ENCODE results near the gene ZACN.
A peak's percentile ranks its signal among the peaks of the same experiment; 100 is the strongest.

Gene ZACN

GRCh38 chr17:76085731-76086366, 6.9 kb downstream of the ZACN start:
- H3K36me3 Mint-ChIP-seq: peaks cover 57% of the 10 kb centered on the region
- ATAC-seq: no peak
- H3K4me3 Mint-ChIP-seq: no peak overlapping the region
- no peaks in the 10 kb centered on the region for H3K9me3 Mint-ChIP-seq
- no peaks in the 10 kb centered on the region for H3K27me3 Mint-ChIP-seq
- H3K27ac Mint-ChIP-seq: no peak overlapping the region
- H3K4me1 Mint-ChIP-seq: peaks cover 3% of the 10 kb centered on the region

GRCh38 chr17:76086384-76086783, 7.4 kb downstream of the ZACN start:
- H3K9me3 Mint-ChIP-seq: no peaks in the 10 kb centered on the region
- no peak overlapping the region for H3K4me3 Mint-ChIP-seq
- no peak for ATAC-seq
- no peaks in the 10 kb centered on the region for H3K27me3 Mint-ChIP-seq
- peaks cover 62% of the 10 kb centered on the region for H3K36me3 Mint-ChIP-seq
- H3K4me1 Mint-ChIP-seq: no peaks in the 10 kb centered on the region
- no peak overlapping the region for H3K27ac Mint-ChIP-seq

- Mint-ChIP-seq H3K27me3 (no peaks in the 10 kb centered on the region), H3K27ac (no peak overlapping the region), H3K9me3 (no peaks in the 10 kb centered on the region), H3K36me3 (peaks cover 66% of the 10 kb centered on the region), H3K4me1 (no peaks in the 10 kb centered on the region), H3K4me3 (no peak overlapping the region)
- no peak for ATAC-seq
Measured at GRCh38 chr17:76087531-76087930, 8.5 kb downstream of the ZACN start.

GRCh38 chr17:76088041-76088867, 9.3 kb downstream of the ZACN start:
- no peak overlapping the region for H3K4me3 Mint-ChIP-seq
- no peaks in the 10 kb centered on the region for H3K27me3 Mint-ChIP-seq
- peaks cover 70% of the 10 kb centered on the region for H3K36me3 Mint-ChIP-seq
- H3K4me1 Mint-ChIP-seq: no peaks in the 10 kb centered on the region
- no peak for ATAC-seq
- no peaks in the 10 kb centered on the region for H3K9me3 Mint-ChIP-seq
- no peak overlapping the region for H3K27ac Mint-ChIP-seq

GRCh38 chr17:76088868-76089576, 10.0 kb downstream of the ZACN start:
- Mint-ChIP-seq H3K4me3 (no peak overlapping the region), H3K27ac (no peak overlapping the region), H3K27me3 (no peaks in the 10 kb centered on the region), H3K36me3 (peaks cover 77% of the 10 kb centered on the region), H3K9me3 (no peaks in the 10 kb centered on the region), H3K4me1 (no peaks in the 10 kb centered on the region)
- no peak for ATAC-seq

- Mint-ChIP-seq H3K27ac (no peak overlapping the region), H3K27me3 (no peaks in the 10 kb centered on the region), H3K4me3 (no peak overlapping the region), H3K9me3 (no peaks in the 10 kb centered on the region), H3K4me1 (no peaks in the 10 kb centered on the region), H3K36me3 (peaks cover 77% of the 10 kb centered on the region)
- no peak for ATAC-seq
Measured at GRCh38 chr17:76089680-76090516, 10.9 kb downstream of the ZACN start.

- no peak for ATAC-seq
- no peaks in the 10 kb centered on the region for H3K4me1 Mint-ChIP-seq
- H3K36me3 Mint-ChIP-seq: peaks cover 75% of the 10 kb centered on the region
- no peaks in the 10 kb centered on the region for H3K9me3 Mint-ChIP-seq
- H3K27ac Mint-ChIP-seq: no peak overlapping the region
- no peak overlapping the region for H3K4me3 Mint-ChIP-seq
- no peaks in the 10 kb centered on the region for H3K27me3 Mint-ChIP-seq
Measured at GRCh38 chr17:76090517-76091129, 11.6 kb downstream of the ZACN start.

- no peaks in the 10 kb centered on the region for H3K27me3 Mint-ChIP-seq
- H3K4me3 Mint-ChIP-seq: no peak overlapping the region
- H3K4me1 Mint-ChIP-seq: peaks cover 4% of the 10 kb centered on the region
- H3K27ac Mint-ChIP-seq: no peak overlapping the region
- peaks cover 71% of the 10 kb centered on the region for H3K36me3 Mint-ChIP-seq
- no peak for ATAC-seq
- H3K9me3 Mint-ChIP-seq: no peaks in the 10 kb centered on the region
Measured at GRCh38 chr17:76091526-76092286, 12.7 kb downstream of the ZACN start.

- no peak overlapping the region for H3K4me3 Mint-ChIP-seq
- ATAC-seq: no peak
- H3K9me3 Mint-ChIP-seq: no peaks in the 10 kb centered on the region
- peaks cover 4% of the 10 kb centered on the region for H3K4me1 Mint-ChIP-seq
- no peak overlapping the region for H3K27ac Mint-ChIP-seq
- no peaks in the 10 kb centered on the region for H3K27me3 Mint-ChIP-seq
- peaks cover 72% of the 10 kb centered on the region for H3K36me3 Mint-ChIP-seq
Measured at GRCh38 chr17:76092526-76093413, 13.8 kb downstream of the ZACN start.

GRCh38 chr17:76094046-76094445, 15.1 kb downstream of the ZACN start:
- peaks cover 4% of the 10 kb centered on the region for H3K4me1 Mint-ChIP-seq
- H3K36me3 Mint-ChIP-seq: peaks cover 68% of the 10 kb centered on the region
- no peaks in the 10 kb centered on the region for H3K9me3 Mint-ChIP-seq
- H3K4me3 Mint-ChIP-seq: no peak overlapping the region
- H3K27ac Mint-ChIP-seq: no peak overlapping the region
- no peaks in the 10 kb centered on the region for H3K27me3 Mint-ChIP-seq
- no peak for ATAC-seq

- Mint-ChIP-seq H3K4me3 (no peak overlapping the region), H3K4me1 (peaks cover 11% of the 10 kb centered on the region), H3K27ac (no peak overlapping the region), H3K9me3 (no peaks in the 10 kb centered on the region), H3K27me3 (no peaks in the 10 kb centered on the region), H3K36me3 (peaks cover 67% of the 10 kb centered on the region)
- no peak for ATAC-seq
Measured at GRCh38 chr17:76095943-76096342, 17.0 kb downstream of the ZACN start.

- ATAC-seq: no peak
- no peak overlapping the region for H3K27ac Mint-ChIP-seq
- H3K4me1 Mint-ChIP-seq: peaks cover 22% of the 10 kb centered on the region
- H3K4me3 Mint-ChIP-seq: no peak overlapping the region
- H3K36me3 Mint-ChIP-seq: peaks cover 60% of the 10 kb centered on the region
- no peaks in the 10 kb centered on the region for H3K9me3 Mint-ChIP-seq
- no peaks in the 10 kb centered on the region for H3K27me3 Mint-ChIP-seq
Measured at GRCh38 chr17:76097716-76098295, 18.8 kb downstream of the ZACN start.

- Mint-ChIP-seq H3K27ac (peak overlapping the region; percentile 91), H3K9me3 (no peaks in the 10 kb centered on the region), H3K27me3 (no peaks in the 10 kb centered on the region), H3K4me3 (peak overlapping the region; percentile 91), H3K4me1 (peaks cover 20% of the 10 kb centered on the region), H3K36me3 (peaks cover 27% of the 10 kb centered on the region)
- no peak for ATAC-seq
Measured at GRCh38 chr17:76102944-76103273, 23.9 kb downstream of the ZACN start.

Data from stimulated activated memory B cell treated with anti-CD40 and anti-IgM and Interleukin-4, amounts not matched to agents 10 μg/mL and 1 μg/mL and 100 μg/mL, for 72 hours (primary cell).